Measurements from ENCODE around the gene THAP9.

- no peak for TF ChIP-seq EZH2 (IDR thresholded peaks at IDR 0.05; ENCODE audit: low read depth)
- TF ChIP-seq, protein P1, sequence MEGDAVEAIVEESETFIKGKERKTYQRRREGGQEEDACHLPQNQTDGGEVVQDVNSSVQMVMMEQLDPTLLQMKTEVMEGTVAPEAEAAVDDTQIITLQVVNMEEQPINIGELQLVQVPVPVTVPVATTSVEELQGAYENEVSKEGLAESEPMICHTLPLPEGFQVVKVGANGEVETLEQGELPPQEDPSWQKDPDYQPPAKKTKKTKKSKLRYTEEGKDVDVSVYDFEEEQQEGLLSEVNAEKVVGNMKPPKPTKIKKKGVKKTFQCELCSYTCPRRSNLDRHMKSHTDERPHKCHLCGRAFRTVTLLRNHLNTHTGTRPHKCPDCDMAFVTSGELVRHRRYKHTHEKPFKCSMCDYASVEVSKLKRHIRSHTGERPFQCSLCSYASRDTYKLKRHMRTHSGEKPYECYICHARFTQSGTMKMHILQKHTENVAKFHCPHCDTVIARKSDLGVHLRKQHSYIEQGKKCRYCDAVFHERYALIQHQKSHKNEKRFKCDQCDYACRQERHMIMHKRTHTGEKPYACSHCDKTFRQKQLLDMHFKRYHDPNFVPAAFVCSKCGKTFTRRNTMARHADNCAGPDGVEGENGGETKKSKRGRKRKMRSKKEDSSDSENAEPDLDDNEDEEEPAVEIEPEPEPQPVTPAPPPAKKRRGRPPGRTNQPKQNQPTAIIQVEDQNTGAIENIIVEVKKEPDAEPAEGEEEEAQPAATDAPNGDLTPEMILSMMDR (conservative IDR thresholded peaks at IDR 0.05): no peak
Observed at GRCh38 chr4:82906469-82906868, 5.9 kb downstream of the THAP9 start.
